HEK293 (cell line): Measurements from ENCODE around the gene CENPA.

Source experiments
- CTCF ChIA-PET: fragments of 350-600 bp; formaldehyde crosslinking; extraction: SDS; loops from one replicate; lab custom pipeline; 2021; ENCODE audit warnings: antibody characterized with exemption; lab: Yijun Ruan, JAX
- POLR2A ChIA-PET: fragments of 300-600 bp; formaldehyde crosslinking; extraction: SDS; loops from one replicate; lab custom pipeline; 2020; ENCODE audit warnings: antibody characterized with exemption, inconsistent platforms; lab: Yijun Ruan, JAX
- H3K27ac ChIP-seq: fragments of 200-500 bp; sonication (Bioruptor generic); 2 replicates; pipeline ENCODE4 v1.5.1; 2014; ENCODE audit warnings: low read depth, low read length, control low read depth, inconsistent platforms; ENCODE audit errors: extremely low read depth
- H3K36me3 ChIP-seq, 2 experiments: fragments of 200-500 bp in 1 of 2; sonication (Bioruptor generic) in 1 of 2; 1 replicate in 1 of 2; 2 replicates in 1 of 2; pipeline ENCODE4 v1.5.1; 2014 to 2017; ENCODE audit warnings: inconsistent platforms in 2 of 2, low read length in 2 of 2; ENCODE audit not compliant: control insufficient read depth in 2 of 2, insufficient read depth in 1 of 2
- H3K4me1 ChIP-seq: fragments of 200-500 bp; sonication (Bioruptor generic); 2 replicates; pipeline ENCODE4 v1.5.1; 2014; ENCODE audit warnings: mild to moderate bottlenecking, low read length, inconsistent platforms; ENCODE audit not compliant: control insufficient read depth, insufficient read depth
- H3K4me3 ChIP-seq: 2 replicates; pipeline ENCODE4 v1.5.1; 2011; ENCODE audit warnings: low read depth, mild to moderate bottlenecking, control low read depth, low read length, moderate library complexity
- H3K9me3 ChIP-seq: fragments of 200-500 bp; sonication (Bioruptor generic); 2 replicates; pipeline ENCODE4 v1.5.1; 2014; ENCODE audit warnings: low read depth, low read length, inconsistent platforms; ENCODE audit not compliant: control insufficient read depth, insufficient read depth
- BCL11B ChIP-seq: fragments of 450-650 bp; formaldehyde crosslinking; IDR thresholded peaks from 2 replicates; pipeline ENCODE4 v1.5.1; 2016; ENCODE audit warnings: low read depth, missing biosample characterization, missing genetic modification characterization
- KLF16 ChIP-seq: fragments of 450-650 bp; formaldehyde crosslinking; IDR thresholded peaks from 2 replicates; pipeline ENCODE4 v1.5.1; 2017; ENCODE audit warnings: missing biosample characterization, missing genetic modification characterization
- KLF8 ChIP-seq: fragments of 450-650 bp; formaldehyde crosslinking; IDR thresholded peaks from 2 replicates; pipeline ENCODE4 v1.5.1; 2016; ENCODE audit warnings: missing biosample characterization, missing genetic modification characterization
- PBX3 ChIP-seq: sonication (generic); formaldehyde crosslinking; IDR thresholded peaks from 2 replicates; pipeline ENCODE4 v1.8.1; 2022; ENCODE audit warnings: mild to moderate bottlenecking, moderate library complexity, missing genetic modification reagents
- SP3 ChIP-seq: fragments of 450-650 bp; formaldehyde crosslinking; IDR thresholded peaks from 2 replicates; pipeline ENCODE4 v1.5.1; 2016; ENCODE audit warnings: missing biosample characterization, missing genetic modification characterization
- ZBTB20 ChIP-seq: fragments of 450-650 bp; formaldehyde crosslinking; IDR thresholded peaks from 2 replicates; pipeline ENCODE4 v1.5.1; 2016; ENCODE audit warnings: missing biosample characterization, missing genetic modification characterization
- ZBTB44 ChIP-seq: fragments of 450-650 bp; IDR thresholded peaks from 2 replicates; pipeline ENCODE4 v1.5.1; 2018; ENCODE audit warnings: missing biosample characterization, mild to moderate bottlenecking, missing genetic modification characterization
- ZNF132 ChIP-seq: fragments of 450-650 bp; formaldehyde crosslinking; IDR thresholded peaks from 2 replicates; pipeline ENCODE4 v1.5.1; 2017; ENCODE audit warnings: missing biosample characterization, missing genetic modification characterization, borderline replicate concordance
- ZNF146 ChIP-seq: fragments of 450-650 bp; formaldehyde crosslinking; IDR thresholded peaks from 2 replicates; pipeline ENCODE4 v1.5.1; 2016; ENCODE audit warnings: missing biosample characterization, missing genetic modification characterization
- ZNF148 ChIP-seq: fragments of 450-650 bp; formaldehyde crosslinking; IDR thresholded peaks from 2 replicates; pipeline ENCODE4 v1.5.0; 2017; ENCODE audit warnings: missing biosample characterization, missing genetic modification characterization, borderline replicate concordance
- ZNF155 ChIP-seq: fragments of 450-650 bp; formaldehyde crosslinking; IDR thresholded peaks from 2 replicates; pipeline ENCODE4 v1.5.1; 2016; ENCODE audit warnings: missing biosample characterization, missing genetic modification characterization
- ZNF184 ChIP-seq: fragments of 450-650 bp; IDR thresholded peaks from 2 replicates; pipeline ENCODE4 v1.5.1; 2018; ENCODE audit warnings: missing biosample characterization, mild to moderate bottlenecking, missing genetic modification characterization
- ZNF223 ChIP-seq: fragments of 450-650 bp; formaldehyde crosslinking; IDR thresholded peaks from 2 replicates; pipeline ENCODE4 v1.5.1; 2016; ENCODE audit warnings: missing biosample characterization, missing genetic modification characterization
- ZNF248 ChIP-seq: fragments of 450-650 bp; formaldehyde crosslinking; IDR thresholded peaks from 2 replicates; pipeline ENCODE4 v1.5.1; 2017; ENCODE audit warnings: missing biosample characterization, missing genetic modification characterization
- ZNF341 ChIP-seq: fragments of 450-650 bp; formaldehyde crosslinking; IDR thresholded peaks from 2 replicates; pipeline ENCODE4; 2016; ENCODE audit warnings: low read depth, missing biosample characterization, missing genetic modification characterization
- ZNF391 ChIP-seq: fragments of 450-650 bp; formaldehyde crosslinking; IDR thresholded peaks from 2 replicates; pipeline ENCODE4 v1.5.1; 2016; ENCODE audit warnings: low read depth, missing biosample characterization, missing genetic modification characterization, borderline replicate concordance
- ZNF394 ChIP-seq: fragments of 450-650 bp; formaldehyde crosslinking; IDR thresholded peaks from 2 replicates; pipeline ENCODE4 v1.5.1; 2016; ENCODE audit warnings: missing biosample characterization, missing genetic modification characterization, mild to moderate bottlenecking, moderate library complexity, borderline replicate concordance
- ZNF426 ChIP-seq: fragments of 450-650 bp; formaldehyde crosslinking; IDR thresholded peaks from 2 replicates; pipeline ENCODE4 v1.5.1; 2017; ENCODE audit warnings: missing biosample characterization, missing genetic modification characterization, mild to moderate bottlenecking, inconsistent platforms, moderate library complexity
- ZNF518A ChIP-seq: fragments of 450-650 bp; formaldehyde crosslinking; conservative IDR thresholded peaks from 2 replicates; pipeline ENCODE4 v1.5.1; 2016; ENCODE audit warnings: low read depth, missing biosample characterization, missing genetic modification characterization
- ZNF555 ChIP-seq: fragments of 450-650 bp; formaldehyde crosslinking; conservative IDR thresholded peaks from 2 replicates; pipeline ENCODE4 v1.5.1; 2017; ENCODE audit warnings: missing biosample characterization, mild to moderate bottlenecking, missing genetic modification characterization, inconsistent platforms
- ZNF610 ChIP-seq: fragments of 450-650 bp; formaldehyde crosslinking; IDR thresholded peaks from 2 replicates; pipeline ENCODE4 v1.5.1; 2016; ENCODE audit warnings: missing biosample characterization, missing genetic modification characterization, borderline replicate concordance
- ZNF623 ChIP-seq: fragments of 450-650 bp; formaldehyde crosslinking; IDR thresholded peaks from 2 replicates; pipeline ENCODE4 v1.5.1; 2016; ENCODE audit warnings: missing biosample characterization, missing genetic modification characterization
- ZNF707 ChIP-seq: fragments of 450-650 bp; formaldehyde crosslinking; IDR thresholded peaks from 2 replicates; pipeline ENCODE4 v1.5.1; 2016; ENCODE audit warnings: missing biosample characterization, missing genetic modification characterization
- ZNF777 ChIP-seq: fragments of 450-650 bp; formaldehyde crosslinking; IDR thresholded peaks from 2 replicates; pipeline ENCODE4 v1.5.1; 2017; ENCODE audit warnings: missing biosample characterization, missing genetic modification characterization, borderline replicate concordance

Gene CENPA

GRCh38 chr2:26767129-26767528 is 18.7 kb upstream of the CENPA start (continued):
- TF ChIP-seq ZNF148 (tag by site-specific recombination) (no peak), ZNF155 (tag by site-specific recombination) (no peak)

- no peak overlapping the region for H3K27ac ChIP-seq
- peaks cover 0 to 10% of the 10 kb centered on the region in 2 experiments; a peak in 1 of 3 replicates for H3K36me3 ChIP-seq
- ChIA-PET POLR2A (no interaction called here), CTCF (no interaction called here)
- no peaks in the 10 kb centered on the region for H3K9me3 ChIP-seq
- no peak overlapping the region for H3K4me3 ChIP-seq
- TF ChIP-seq ZNF555 (tag by site-specific recombination) (no peak), ZNF248 (tag by site-specific recombination) (no peak), ZNF132 (tag by site-specific recombination) (no peak), ZNF146 (tag by site-specific recombination) (no peak), SP3 (tag by site-specific recombination) (no peak), ZBTB20 (tag by site-specific recombination) (no peak), ZNF391 (tag by site-specific recombination) (no peak), ZNF518A (tag by site-specific recombination) (no peak)
- H3K4me1 ChIP-seq: no peaks in the 10 kb centered on the region; the same call in 1 of the 2 replicates
These were observed 17.9 kb upstream of the CENPA start for GRCh38 chr2:26767894-26768487.

GRCh38 chr2:26768759-26769088 is 17.1 kb upstream of the CENPA start:
- CTCF ChIA-PET: interaction anchor here (0.6 to 1.2 kb wide), 3 partner anchors 15 to 187 kb away, joined by 3 to 5 read pairs (median 4); no protein-coding TSS in a partner anchor
- POLR2A ChIA-PET: no interaction called here
- Histone ChIP-seq H3K9me3 (no peaks in the 10 kb centered on the region), H3K4me1 (no peaks in the 10 kb centered on the region; the same call in 1 of the 2 replicates), H3K4me3 (no peak overlapping the region), H3K27ac (no peak overlapping the region), H3K36me3 (peaks cover 0 to 10% of the 10 kb centered on the region in 2 experiments; a peak in 1 of 3 replicates)
- TF ChIP-seq ZNF610 (tag by site-specific recombination) (no peak), BCL11B (tag by site-specific recombination) (no peak), ZNF777 (tag by site-specific recombination) (no peak), ZBTB44 (tag by site-specific recombination) (no peak), ZNF223 (no peak), ZNF707 (tag by site-specific recombination) (no peak), ZNF341 (no peak), ZNF426 (tag by site-specific recombination) (no peak), PBX3 (CRISPR knock-in tag) (no peak), KLF16 (tag by site-specific recombination) (no peak), ZNF184 (tag by site-specific recombination) (no peak), ZNF394 (no peak), ZNF623 (tag by site-specific recombination) (no peak), KLF8 (no peak)
